ENCODE measurements around the gene FBXL17.

The FBXL17 gene

GRCh38 chr5:107868650-107869409, 513.1 kb downstream of the FBXL17 start:
- no peaks in the 10 kb centered on the region for H3K36me3 ChIP-seq (ENCODE audit: control insufficient read depth in 4 of 4, insufficient read depth in 4 of 4, low read length in 3 of 4)
- POLR2A ChIA-PET: no interaction called here
- 99% methylated on average over 7 of the region's 7 CpGs for WGBS (ENCODE audit: insufficient coverage)
- H3K27me3 ChIP-seq (replicated peaks in 2 of 5; ENCODE audit: control insufficient read depth in 4 of 5, insufficient read depth in 5 of 5, low read length in 4 of 5): no peaks in the 10 kb centered on the region
- no peak overlapping the region for H3K4me3 ChIP-seq (ENCODE audit: control insufficient read depth in 1 of 7, extremely low read depth in 1 of 7, insufficient read depth in 4 of 7, low read depth in 2 of 7, low read length in 6 of 7)
- no peaks in the 10 kb centered on the region for H3K9me3 ChIP-seq (ENCODE audit: control extremely low read depth in 1 of 5, control insufficient read depth in 4 of 5, insufficient read depth in 2 of 5, low read depth in 1 of 5, low read length in 4 of 5)
- H3K27ac ChIP-seq (ENCODE audit: insufficient read depth in 1 of 2, low read depth in 1 of 2, low read length in 2 of 2, poor library complexity in 1 of 2, severe bottlenecking in 2 of 2): no peak overlapping the region
- CTCF ChIA-PET: interaction anchor here (1.3 kb wide), 1 partner anchor 10 kb away, joined by 3 read pairs; no protein-coding TSS in a partner anchor
- DNase-seq: no peak
- H3K4me1 ChIP-seq (ENCODE audit: control extremely low read depth in 1 of 4, control insufficient read depth in 4 of 4, insufficient read depth in 4 of 4, low read length in 3 of 4): no peaks in the 10 kb centered on the region

GRCh38 chr5:107867266-107867665, 514.6 kb downstream of the FBXL17 start:
- no peak for DNase-seq
- Histone ChIP-seq H3K27ac (ENCODE audit: insufficient read depth in 1 of 2, low read depth in 1 of 2, low read length in 2 of 2, poor library complexity in 1 of 2, severe bottlenecking in 2 of 2) (no peak overlapping the region), H3K27me3 (replicated peaks in 2 of 5; ENCODE audit: control insufficient read depth in 4 of 5, insufficient read depth in 5 of 5, low read length in 4 of 5) (no peaks in the 10 kb centered on the region), H3K36me3 (ENCODE audit: control insufficient read depth in 4 of 4, insufficient read depth in 4 of 4, low read length in 3 of 4) (no peaks in the 10 kb centered on the region), H3K4me1 (ENCODE audit: control extremely low read depth in 1 of 4, control insufficient read depth in 4 of 4, insufficient read depth in 4 of 4, low read length in 3 of 4) (no peaks in the 10 kb centered on the region), H3K4me3 (ENCODE audit: control insufficient read depth in 1 of 7, extremely low read depth in 1 of 7, insufficient read depth in 4 of 7, low read depth in 2 of 7, low read length in 6 of 7) (no peak overlapping the region), H3K9me3 (ENCODE audit: control extremely low read depth in 1 of 5, control insufficient read depth in 4 of 5, insufficient read depth in 2 of 5, low read depth in 1 of 5, low read length in 4 of 5) (no peaks in the 10 kb centered on the region)
- 100% methylated on average over 2 of the region's 2 CpGs for WGBS (ENCODE audit: insufficient coverage)
- ChIA-PET POLR2A (no interaction called here), CTCF (no interaction called here)

GRCh38 chr5:107864793-107865192, 517.1 kb downstream of the FBXL17 start:
- Histone ChIP-seq H3K36me3 (ENCODE audit: control insufficient read depth in 4 of 4, insufficient read depth in 4 of 4, low read length in 3 of 4) (no peaks in the 10 kb centered on the region), H3K4me1 (ENCODE audit: control extremely low read depth in 1 of 4, control insufficient read depth in 4 of 4, insufficient read depth in 4 of 4, low read length in 3 of 4) (no peaks in the 10 kb centered on the region), H3K9me3 (ENCODE audit: control extremely low read depth in 1 of 5, control insufficient read depth in 4 of 5, insufficient read depth in 2 of 5, low read depth in 1 of 5, low read length in 4 of 5) (no peaks in the 10 kb centered on the region), H3K27ac (ENCODE audit: insufficient read depth in 1 of 2, low read depth in 1 of 2, low read length in 2 of 2, poor library complexity in 1 of 2, severe bottlenecking in 2 of 2) (no peak overlapping the region), H3K4me3 (ENCODE audit: control insufficient read depth in 1 of 7, extremely low read depth in 1 of 7, insufficient read depth in 4 of 7, low read depth in 2 of 7, low read length in 6 of 7) (no peak overlapping the region), H3K27me3 (replicated peaks in 2 of 5; ENCODE audit: control insufficient read depth in 4 of 5, insufficient read depth in 5 of 5, low read length in 4 of 5) (no peaks in the 10 kb centered on the region)
- WGBS (ENCODE audit: insufficient coverage): no CpG with 5 or more reads among the region's 2 CpGs
- CTCF ChIA-PET: no interaction called here
- no peak for DNase-seq
- POLR2A ChIA-PET: no interaction called here

GRCh38 chr5:107863125-107863524, 518.8 kb downstream of the FBXL17 start:
- no CpG with 5 or more reads among the region's 2 CpGs for WGBS (ENCODE audit: insufficient coverage)

GRCh38 chr5:107861565-107861964, 520.3 kb downstream of the FBXL17 start:
- POLR2A ChIA-PET: no interaction called here
- DNase-seq: no peak
- Histone ChIP-seq H3K4me1 (ENCODE audit: control extremely low read depth in 1 of 4, control insufficient read depth in 4 of 4, insufficient read depth in 4 of 4, low read length in 3 of 4) (no peaks in the 10 kb centered on the region), H3K9me3 (ENCODE audit: control extremely low read depth in 1 of 5, control insufficient read depth in 4 of 5, insufficient read depth in 2 of 5, low read depth in 1 of 5, low read length in 4 of 5) (no peaks in the 10 kb centered on the region), H3K36me3 (ENCODE audit: control insufficient read depth in 4 of 4, insufficient read depth in 4 of 4, low read length in 3 of 4) (no peaks in the 10 kb centered on the region), H3K27ac (ENCODE audit: insufficient read depth in 1 of 2, low read depth in 1 of 2, low read length in 2 of 2, poor library complexity in 1 of 2, severe bottlenecking in 2 of 2) (no peak overlapping the region), H3K4me3 (ENCODE audit: control insufficient read depth in 1 of 7, extremely low read depth in 1 of 7, insufficient read depth in 4 of 7, low read depth in 2 of 7, low read length in 6 of 7) (no peak overlapping the region), H3K27me3 (replicated peaks in 2 of 5; ENCODE audit: control insufficient read depth in 4 of 5, insufficient read depth in 5 of 5, low read length in 4 of 5) (no peaks in the 10 kb centered on the region)
- CTCF ChIA-PET: no interaction called here
- 98% methylated on average over 10 of the region's 12 CpGs for WGBS (ENCODE audit: insufficient coverage)

More at GRCh38 chr5:107863125-107863524, 518.8 kb downstream of the FBXL17 start:
- no peaks in the 10 kb centered on the region for H3K9me3 ChIP-seq (ENCODE audit: control extremely low read depth in 1 of 5, control insufficient read depth in 4 of 5, insufficient read depth in 2 of 5, low read depth in 1 of 5, low read length in 4 of 5)
- H3K4me1 ChIP-seq (ENCODE audit: control extremely low read depth in 1 of 4, control insufficient read depth in 4 of 4, insufficient read depth in 4 of 4, low read length in 3 of 4): no peaks in the 10 kb centered on the region
- no peak overlapping the region for H3K27ac ChIP-seq (ENCODE audit: insufficient read depth in 1 of 2, low read depth in 1 of 2, low read length in 2 of 2, poor library complexity in 1 of 2, severe bottlenecking in 2 of 2)
- POLR2A ChIA-PET: no interaction called here
- H3K27me3 ChIP-seq (replicated peaks in 2 of 5; ENCODE audit: control insufficient read depth in 4 of 5, insufficient read depth in 5 of 5, low read length in 4 of 5): no peaks in the 10 kb centered on the region
- CTCF ChIA-PET: no interaction called here
- no peak for DNase-seq
- no peaks in the 10 kb centered on the region for H3K36me3 ChIP-seq (ENCODE audit: control insufficient read depth in 4 of 4, insufficient read depth in 4 of 4, low read length in 3 of 4)
- no peak overlapping the region for H3K4me3 ChIP-seq (ENCODE audit: control insufficient read depth in 1 of 7, extremely low read depth in 1 of 7, insufficient read depth in 4 of 7, low read depth in 2 of 7, low read length in 6 of 7)

GRCh38 chr5:107860044-107860443, 521.9 kb downstream of the FBXL17 start:
- ChIA-PET CTCF (no interaction called here), POLR2A (no interaction called here)
- H3K9me3 ChIP-seq (ENCODE audit: control extremely low read depth in 1 of 5, control insufficient read depth in 4 of 5, insufficient read depth in 2 of 5, low read depth in 1 of 5, low read length in 4 of 5): no peaks in the 10 kb centered on the region
- DNase-seq: no peak
- no peak overlapping the region for H3K27ac ChIP-seq (ENCODE audit: insufficient read depth in 1 of 2, low read depth in 1 of 2, low read length in 2 of 2, poor library complexity in 1 of 2, severe bottlenecking in 2 of 2)
- no peaks in the 10 kb centered on the region for H3K36me3 ChIP-seq (ENCODE audit: control insufficient read depth in 4 of 4, insufficient read depth in 4 of 4, low read length in 3 of 4)
- no peaks in the 10 kb centered on the region for H3K27me3 ChIP-seq (replicated peaks in 2 of 5; ENCODE audit: control insufficient read depth in 4 of 5, insufficient read depth in 5 of 5, low read length in 4 of 5)
- no CpG with 5 or more reads among the region's 1 CpG for WGBS (ENCODE audit: insufficient coverage)
- no peaks in the 10 kb centered on the region for H3K4me1 ChIP-seq (ENCODE audit: control extremely low read depth in 1 of 4, control insufficient read depth in 4 of 4, insufficient read depth in 4 of 4, low read length in 3 of 4)
- no peak overlapping the region for H3K4me3 ChIP-seq (ENCODE audit: control insufficient read depth in 1 of 7, extremely low read depth in 1 of 7, insufficient read depth in 4 of 7, low read depth in 2 of 7, low read length in 6 of 7)

- ChIA-PET POLR2A (no interaction called here), CTCF (no interaction called here)
- WGBS (ENCODE audit: insufficient coverage): 100% methylated on average over 1 of the region's 3 CpGs
- H3K4me3 ChIP-seq (ENCODE audit: control insufficient read depth in 1 of 7, extremely low read depth in 1 of 7, insufficient read depth in 4 of 7, low read depth in 2 of 7, low read length in 6 of 7): no peak overlapping the region
- H3K27ac ChIP-seq (ENCODE audit: insufficient read depth in 1 of 2, low read depth in 1 of 2, low read length in 2 of 2, poor library complexity in 1 of 2, severe bottlenecking in 2 of 2): no peak overlapping the region
- H3K4me1 ChIP-seq (ENCODE audit: control extremely low read depth in 1 of 4, control insufficient read depth in 4 of 4, insufficient read depth in 4 of 4, low read length in 3 of 4): no peaks in the 10 kb centered on the region
- H3K9me3 ChIP-seq (ENCODE audit: control extremely low read depth in 1 of 5, control insufficient read depth in 4 of 5, insufficient read depth in 2 of 5, low read depth in 1 of 5, low read length in 4 of 5): no peaks in the 10 kb centered on the region
- H3K27me3 ChIP-seq (replicated peaks in 2 of 5; ENCODE audit: control insufficient read depth in 4 of 5, insufficient read depth in 5 of 5, low read length in 4 of 5): no peaks in the 10 kb centered on the region
- no peak for DNase-seq
- no peaks in the 10 kb centered on the region for H3K36me3 ChIP-seq (ENCODE audit: control insufficient read depth in 4 of 4, insufficient read depth in 4 of 4, low read length in 3 of 4)
These were observed 523.1 kb downstream of the FBXL17 start for GRCh38 chr5:107858788-107859187.
